Cardiac septum (tissue), 1 donor: ENCODE results near the gene SIRPA. TPM values are rescaled to one million over a fixed set of nuclear protein-coding genes. Genes with fewer than 3 reads are reported as not detected.

Source experiments
- DNase-seq: peaks from one replicate; pipeline ENCODE4 v3.0.0-alpha.2; 2020; ENCODE audit warnings: low spot score
- intact Hi-C: fragments of 100-400 bp; cut with DNase I; formaldehyde crosslinking; loops from one replicate; pipeline ENCODE4 v1.14.0; 2022
- long read RNA-seq: library from polyadenylated mRNA; unstranded; transcript quantifications from one replicate; pipeline ENCODE4 v2.0.0, GENCODE V29; 2021
- total RNA-seq: library from RNA; stranded (reverse); fragmentation: NEBNext Ultra II Directional; extraction: Animal tissue kit (Norgen Biotek cat#: 25700); gene quantifications from one replicate; pipeline ENCODE4 v1.2.1, GENCODE V29; 2021
- donor health status: DM: no; HTN: no; CAD: no.

The SIRPA gene
- 45.8 TPM for total RNA-seq
- long read RNA-seq, full-length matches to known transcripts, result 12 of 48 reads
- long read RNA-seq, partial matches to known transcripts, result 6 of 48 reads
- long read RNA-seq, other reads (novel, unspliced or antisense), result 30 of 48 reads

- intact Hi-C loops, result loop anchor here (2.0 to 5.0 kb wide), 3 partner anchors 63 to 92 kb away; no protein-coding TSS in a partner anchor
- DNase-seq, result peak; percentile 88
These were observed at the start of gene SIRPA for GRCh38 chr20:1894951-1895673. TSS of gene SIRPA (plus strand) at chr20:1895407. CDS start at chr20:1895448, 41 bp downstream.

GRCh38 chr20:1845701-1846100 lies 49.5 kb upstream of the SIRPA start:
- intact Hi-C loops, result no loop called here
- no peak for DNase-seq

DNA sequence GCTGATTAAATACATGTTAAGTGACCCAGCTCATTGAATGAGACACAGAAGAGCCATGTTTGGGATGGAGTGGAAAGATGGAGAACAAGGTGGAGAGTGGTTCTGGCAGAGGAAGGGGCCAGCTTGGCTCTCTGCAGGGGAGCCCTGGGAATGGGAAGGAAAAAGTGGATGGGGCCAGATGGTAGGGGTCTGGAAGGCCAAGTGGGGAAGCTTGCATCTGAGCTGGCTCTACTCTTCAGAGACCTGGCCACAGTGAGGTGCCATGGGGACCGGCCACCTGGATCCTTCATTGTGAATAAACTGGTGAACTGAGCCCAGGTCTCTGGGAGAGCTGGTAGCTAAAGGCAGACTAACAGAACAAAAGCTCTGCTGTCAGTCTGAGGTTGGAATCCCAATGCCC lies 48.9 kb upstream of the SIRPA start:
- intact Hi-C loops, result no loop called here
- no peak for DNase-seq

GRCh38 chr20:1846876-1847275 lies 48.3 kb upstream of the SIRPA start:
- intact Hi-C loops, result no loop called here

DNA sequence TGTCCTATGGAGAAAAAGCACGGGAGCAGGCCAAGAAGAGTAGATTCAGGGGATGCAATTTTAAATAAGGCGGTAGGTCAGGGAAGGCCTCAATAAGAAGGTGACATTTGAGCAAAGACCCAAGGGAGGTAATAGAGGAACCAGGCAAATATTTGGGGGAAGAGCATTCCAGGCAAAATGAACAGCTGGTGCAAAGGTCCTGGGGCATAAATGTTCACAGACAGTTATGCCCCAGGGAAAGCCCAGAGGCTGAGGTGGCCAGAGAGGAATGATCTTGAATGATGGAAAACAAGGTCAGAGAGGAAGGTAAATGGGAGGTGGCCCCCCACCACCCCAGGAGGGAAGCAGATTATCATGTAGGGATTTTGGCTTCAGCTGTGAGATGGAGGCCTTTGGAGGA lies 47.4 kb upstream of the SIRPA start:
- intact Hi-C loops, result no loop called here

More at GRCh38 chr20:1846876-1847275, 48.3 kb upstream of the SIRPA start:
- no peak for DNase-seq

GRCh38 chr20:1848373-1848772 lies 46.8 kb upstream of the SIRPA start:
- intact Hi-C loops, result no loop called here
- no peak for DNase-seq

More for the DNA sequence above, 47.4 kb upstream of the SIRPA start:
- DNase-seq, result no peak

GRCh38 chr20:1851396-1851795 lies 43.8 kb upstream of the SIRPA start:
- intact Hi-C loops, result no loop called here
- DNase-seq, result no peak

DNA sequence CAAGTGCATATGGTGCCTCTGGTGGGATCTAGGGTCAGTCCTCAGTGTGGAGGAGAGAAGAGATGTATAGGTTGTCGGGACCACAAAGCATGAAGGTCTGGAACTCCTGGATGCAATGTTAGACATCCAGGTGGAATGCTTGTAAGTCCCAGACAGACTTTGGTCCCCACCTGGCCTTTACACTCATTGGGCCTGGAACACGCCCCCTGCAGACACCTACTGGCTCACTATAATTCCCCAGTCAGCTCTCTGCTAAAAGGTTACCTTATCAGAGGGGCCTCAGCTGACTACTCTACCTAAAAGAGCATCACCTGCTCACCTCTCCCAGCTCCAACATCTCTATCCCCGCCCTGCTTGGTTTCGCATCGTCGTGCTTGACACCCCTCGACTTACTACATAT lies 41.7 kb upstream of the SIRPA start:
- intact Hi-C loops, result no loop called here
- no peak for DNase-seq

DNA sequence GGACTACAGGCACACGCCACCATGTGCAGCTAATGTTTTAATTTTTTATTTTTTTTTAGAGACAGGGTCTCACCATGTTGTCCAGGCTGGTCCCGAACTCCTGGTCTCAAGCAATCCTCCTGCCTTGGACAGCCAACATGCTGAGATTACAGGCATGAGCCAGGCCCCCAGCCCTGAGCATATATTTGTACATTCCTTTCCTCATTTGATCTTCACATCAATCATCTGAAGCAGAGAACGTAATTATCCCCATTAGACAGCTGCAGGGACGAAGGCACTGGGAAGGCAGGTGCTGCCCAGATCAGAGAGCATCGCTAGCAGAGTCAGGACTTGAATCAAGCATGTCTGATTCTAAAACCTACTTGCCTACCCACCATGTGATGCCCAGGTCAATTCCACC lies 41.0 kb upstream of the SIRPA start:
- no peak for DNase-seq
- intact Hi-C loops, result no loop called here

GRCh38 chr20:1855109-1855508 lies 40.1 kb upstream of the SIRPA start:
- DNase-seq, result no peak
- intact Hi-C loops, result no loop called here

GRCh38 chr20:1855690-1856089 lies 39.5 kb upstream of the SIRPA start:
- intact Hi-C loops, result no loop called here
- DNase-seq, result no peak

DNA sequence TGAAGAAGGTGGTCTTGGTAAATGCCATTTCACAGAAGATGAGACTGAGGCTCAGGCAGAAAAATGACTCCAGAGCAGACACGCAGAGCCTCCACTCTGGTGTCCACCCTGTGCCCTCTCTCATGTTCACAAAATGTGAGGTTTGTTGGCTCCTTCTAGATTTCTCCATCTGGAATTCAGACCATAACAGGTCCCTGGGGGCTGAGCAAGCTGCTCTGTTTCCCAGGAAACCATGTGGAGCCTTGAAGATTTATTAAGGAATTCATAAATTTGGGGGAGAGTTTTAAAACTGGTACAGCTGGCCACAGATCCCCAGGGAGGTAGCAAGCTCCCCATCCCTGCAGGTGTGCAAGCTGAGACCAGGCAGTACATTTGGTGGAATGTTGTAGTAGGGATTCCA lies 38.8 kb upstream of the SIRPA start:
- DNase-seq, result no peak
- intact Hi-C loops, result no loop called here

GRCh38 chr20:1857466-1857865 lies 37.7 kb upstream of the SIRPA start:
- intact Hi-C loops, result no loop called here
- no peak for DNase-seq

GRCh38 chr20:1858871-1859270 lies 36.3 kb upstream of the SIRPA start:
- intact Hi-C loops, result no loop called here
- DNase-seq, result no peak

DNA sequence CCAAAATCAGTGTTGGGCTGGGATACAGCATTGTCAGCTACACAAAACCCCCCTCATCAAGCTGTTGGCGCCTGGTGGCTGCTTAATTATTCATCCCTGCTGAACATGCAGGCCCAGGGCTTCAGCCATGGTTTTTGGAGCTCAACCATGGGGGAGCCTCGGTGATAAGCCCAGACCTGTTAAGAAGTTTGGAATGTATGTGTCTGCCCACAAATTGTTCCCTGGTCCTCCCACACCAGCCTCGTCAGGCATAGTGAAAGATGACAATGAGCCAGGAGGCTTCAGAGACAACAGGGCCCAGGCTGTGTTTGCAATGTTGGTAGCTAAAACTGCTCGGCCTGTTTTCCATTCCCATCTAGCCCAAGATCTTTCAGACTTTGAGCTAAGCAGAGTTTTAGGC lies 34.8 kb upstream of the SIRPA start:
- intact Hi-C loops, result no loop called here
- no peak for DNase-seq

DNA sequence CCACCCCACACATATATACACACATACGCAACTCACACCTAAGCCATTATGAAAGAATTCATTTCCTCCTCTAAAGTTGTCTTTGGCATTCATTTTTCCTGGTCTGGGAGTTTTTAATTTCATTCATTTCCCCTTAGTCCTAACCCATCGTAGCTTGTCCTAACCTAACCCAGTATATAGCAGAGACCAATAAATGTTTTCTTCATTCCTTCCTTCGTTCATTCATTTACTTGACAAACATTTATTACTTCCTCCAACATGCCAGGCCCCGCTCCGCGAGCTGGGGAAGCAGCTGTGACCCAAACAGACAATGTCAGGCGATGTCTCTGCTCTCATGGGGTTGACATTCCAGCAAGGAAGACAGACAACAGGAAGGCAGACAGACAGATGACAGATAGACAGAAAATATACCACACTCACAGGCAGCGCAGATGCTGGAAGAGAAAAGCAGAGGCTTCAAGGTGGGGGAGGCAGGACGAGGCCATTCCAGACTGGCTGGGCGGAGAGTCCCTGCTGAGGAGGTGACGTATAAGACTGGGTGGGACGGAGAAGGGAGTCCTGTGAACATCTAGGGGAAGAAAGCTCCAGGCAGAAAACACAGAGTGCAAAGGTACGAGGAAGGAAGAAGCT lies 33.7 kb upstream of the SIRPA start:
- intact Hi-C loops, result no loop called here
- DNase-seq, result no peak

DNA sequence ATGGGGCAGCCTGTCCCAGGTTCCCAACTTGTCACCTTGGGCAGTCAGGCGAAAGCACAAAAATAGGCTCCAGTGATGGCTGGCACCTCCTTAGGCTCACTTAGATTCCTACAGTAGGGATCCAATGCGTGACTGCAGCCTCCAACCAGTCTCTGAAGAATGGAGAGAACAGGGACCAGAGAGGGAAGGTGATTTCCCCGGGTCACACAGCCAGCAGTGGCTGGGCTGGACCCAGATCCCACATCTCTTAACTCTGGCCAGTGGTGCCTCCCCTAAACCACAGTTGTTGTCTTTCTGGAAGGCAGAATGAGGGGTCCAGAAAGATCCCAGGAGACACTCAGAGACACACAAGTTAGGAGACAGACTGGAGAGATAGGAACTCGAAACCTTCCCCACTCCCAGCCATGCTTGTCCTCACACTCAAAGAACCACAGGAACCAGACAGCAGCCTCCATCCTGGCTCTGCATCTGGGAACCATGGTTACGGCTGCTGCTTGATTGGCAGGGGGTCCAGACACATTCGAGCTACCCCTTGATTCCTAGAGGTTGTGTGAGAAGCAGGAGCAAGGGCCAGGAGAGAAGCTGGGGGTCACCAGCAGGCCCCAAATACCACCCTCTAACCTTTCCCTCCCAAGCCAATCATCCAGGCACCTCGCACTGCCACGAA lies 33.1 kb upstream of the SIRPA start:
- intact Hi-C loops, result no loop called here
- no peak for DNase-seq

- intact Hi-C loops, result no loop called here
- no peak for DNase-seq
These were observed 32.5 kb upstream of the SIRPA start for GRCh38 chr20:1862663-1863053.

DNA sequence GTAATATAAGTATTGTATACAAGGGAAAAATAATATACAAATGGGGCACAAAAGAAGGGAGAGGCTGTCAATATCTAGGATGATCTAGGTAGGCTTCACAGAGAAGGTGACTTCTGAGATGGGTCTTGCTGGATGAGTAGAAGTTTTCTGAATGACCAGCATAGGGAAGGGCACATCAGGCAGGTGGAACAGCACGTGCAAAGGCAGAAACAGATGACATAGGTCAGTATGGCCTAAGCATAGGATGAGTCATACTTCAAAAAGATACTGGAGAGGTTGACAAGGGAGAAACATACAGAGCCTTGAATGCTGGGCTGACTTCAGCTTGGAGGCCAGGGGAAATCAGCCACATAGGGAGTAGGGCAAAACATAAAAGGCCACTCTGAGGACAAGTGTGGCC lies 31.9 kb upstream of the SIRPA start:
- intact Hi-C loops, result no loop called here

DNA sequence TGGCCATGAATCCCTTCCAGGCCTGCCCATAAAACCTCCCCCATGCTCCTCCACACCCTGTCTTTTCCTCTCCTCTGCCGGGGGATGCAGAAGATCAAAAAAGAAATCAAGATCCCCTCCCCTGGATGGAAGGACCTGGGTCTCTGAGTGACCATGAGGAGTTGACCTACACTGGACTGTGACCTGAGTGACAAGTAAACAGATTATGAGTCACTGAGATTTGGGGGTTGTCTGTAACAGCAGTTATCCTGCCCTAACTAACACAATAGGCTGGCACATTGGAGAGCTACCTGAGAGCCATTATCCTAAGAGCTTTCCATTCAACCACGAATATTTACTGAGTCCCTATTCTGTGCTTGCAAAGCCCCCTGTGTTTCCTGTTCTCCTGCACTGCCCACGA lies 28.4 kb upstream of the SIRPA start:
- intact Hi-C loops, result no loop called here

More for the DNA sequence above, 31.9 kb upstream of the SIRPA start:
- no peak for DNase-seq

More for the DNA sequence above, 28.4 kb upstream of the SIRPA start:
- no peak for DNase-seq
